ENCODE measurements around the gene CRTC1.

The CRTC1 gene

GRCh38 chr19:18749362-18750231 lies 66.1 kb downstream of the CRTC1 start:
- TF ChIP-seq TAF1 (IDR thresholded peaks at IDR 0.05; ENCODE audit: borderline replicate concordance, insufficient read depth, low read length) = no peak
- no peak for TF ChIP-seq SIN3A (IDR thresholded peaks at IDR 0.05; ENCODE audit: borderline replicate concordance, insufficient read depth, low read length)
- no peak for TF ChIP-seq POLR2AphosphoS5 (IDR thresholded peaks at IDR 0.05; ENCODE audit: low read depth, low read length)
- TF ChIP-seq FOXP2 (optimal IDR thresholded peaks at IDR 0.05; ENCODE audit: borderline replicate concordance, extremely low read depth, extremely low read length, insufficient read depth) = no peak
- TF ChIP-seq REST (IDR thresholded peaks at IDR 0.05; ENCODE audit: insufficient read depth in 1 of 2, low read depth in 2 of 2, low read length in 2 of 2) = no peak

- TF ChIP-seq REST (IDR thresholded peaks at IDR 0.05; ENCODE audit: insufficient read depth in 1 of 2, low read depth in 2 of 2, low read length in 2 of 2) (no peak), SIN3A (IDR thresholded peaks at IDR 0.05; ENCODE audit: borderline replicate concordance, insufficient read depth, low read length) (no peak), TAF1 (IDR thresholded peaks at IDR 0.05; ENCODE audit: borderline replicate concordance, insufficient read depth, low read length) (no peak), POLR2AphosphoS5 (IDR thresholded peaks at IDR 0.05; ENCODE audit: low read depth, low read length) (no peak), FOXP2 (optimal IDR thresholded peaks at IDR 0.05; ENCODE audit: borderline replicate concordance, extremely low read depth, extremely low read length, insufficient read depth) (no peak)
Measured at GRCh38 chr19:18750295-18750970, 67.0 kb downstream of the CRTC1 start.

- TF ChIP-seq REST (IDR thresholded peaks at IDR 0.05; ENCODE audit: insufficient read depth in 1 of 2, low read depth in 2 of 2, low read length in 2 of 2) (no peak), TAF1 (IDR thresholded peaks at IDR 0.05; ENCODE audit: borderline replicate concordance, insufficient read depth, low read length) (no peak), SIN3A (IDR thresholded peaks at IDR 0.05; ENCODE audit: borderline replicate concordance, insufficient read depth, low read length) (no peak), FOXP2 (optimal IDR thresholded peaks at IDR 0.05; ENCODE audit: borderline replicate concordance, extremely low read depth, extremely low read length, insufficient read depth) (no peak)
Measured at GRCh38 chr19:18751571-18751970, 68.1 kb downstream of the CRTC1 start.

DNA sequence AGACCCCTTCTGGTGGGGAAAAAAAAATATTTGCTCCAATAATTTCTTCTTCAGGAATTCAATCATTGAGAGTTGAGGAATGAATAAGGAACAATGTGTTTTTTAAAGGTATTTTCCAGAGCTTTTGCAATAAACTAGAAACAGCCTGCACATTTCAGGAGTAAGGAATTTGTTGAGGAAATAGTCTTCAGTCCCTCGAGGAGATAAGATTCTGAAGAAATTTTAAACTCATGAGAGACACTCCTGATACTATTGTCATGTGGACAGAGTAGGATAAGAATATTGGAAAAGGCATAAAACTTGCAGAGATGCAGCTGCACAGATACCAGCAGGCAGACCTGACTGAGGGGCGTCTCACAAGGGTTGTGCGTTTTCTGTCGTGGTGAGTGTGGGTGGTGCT lies 71.0 kb downstream of the CRTC1 start:
- no peak for TF ChIP-seq SIN3A (IDR thresholded peaks at IDR 0.05; ENCODE audit: borderline replicate concordance, insufficient read depth, low read length)
- no peak for TF ChIP-seq FOXP2 (optimal IDR thresholded peaks at IDR 0.05; ENCODE audit: borderline replicate concordance, extremely low read depth, extremely low read length, insufficient read depth)
- TF ChIP-seq TAF1 (IDR thresholded peaks at IDR 0.05; ENCODE audit: borderline replicate concordance, insufficient read depth, low read length) = no peak
- TF ChIP-seq REST (IDR thresholded peaks at IDR 0.05; ENCODE audit: insufficient read depth in 1 of 2, low read depth in 2 of 2, low read length in 2 of 2) = no peak
- TF ChIP-seq POLR2AphosphoS5 (IDR thresholded peaks at IDR 0.05; ENCODE audit: low read depth, low read length) = no peak
